Measurements from ENCODE around the gene STRN4. TPM values are rescaled to one million over a fixed set of nuclear protein-coding genes. Genes with fewer than 3 reads are reported as not detected.

The STRN4 gene
- polyA plus RNA-seq, 1 donor from 2014 or later = 153 TPM

DNA sequence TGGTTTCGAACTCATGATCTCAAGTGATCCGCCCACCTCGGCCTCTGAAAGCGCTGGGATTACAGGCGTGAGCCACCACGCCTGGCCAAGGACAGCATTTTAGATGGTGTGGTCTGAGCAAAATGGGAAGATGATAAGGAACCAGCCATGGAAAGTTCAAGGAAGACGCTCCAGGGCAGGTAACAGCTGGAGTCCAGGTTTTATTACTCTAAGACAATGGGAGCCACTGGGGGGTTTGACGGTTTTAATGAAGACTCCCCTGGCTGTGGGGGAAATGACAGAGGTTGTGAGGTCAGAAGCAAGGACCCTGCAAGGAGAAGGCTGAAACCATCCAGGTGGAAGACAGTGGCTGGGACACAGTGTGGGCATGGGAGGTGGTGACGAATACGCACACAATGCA, 50.2 kb downstream of the STRN4 start:
- Histone ChIP-seq H3K27ac (ENCODE audit: low read length) (no peak overlapping the region), H3K4me2 (ENCODE audit: low read length) (no peak overlapping the region), H2AFZ (ENCODE audit: low read depth, low read length) (no peak overlapping the region), H3K4me3 (ENCODE audit: low read length) (no peak overlapping the region), H4K20me1 (ENCODE audit: insufficient read depth) (no peaks in the 10 kb centered on the region), H3K36me3 (ENCODE audit: insufficient read depth, low read length) (peaks cover 4% of the 10 kb centered on the region), H3F3A (ENCODE audit: insufficient read depth, low read length, poor library complexity, severe bottlenecking) (no peaks in the 10 kb centered on the region), H3K27me3 (ENCODE audit: insufficient read depth, low read depth, low read length) (no peaks in the 10 kb centered on the region), H3K9me3 (ENCODE audit: low read length) (no peaks in the 10 kb centered on the region), H3K9me2 (ENCODE audit: insufficient read depth, low read length) (no peaks in the 10 kb centered on the region), H3K9ac (ENCODE audit: low read length) (no peak overlapping the region), H3K79me2 (replicated peaks; ENCODE audit: insufficient read depth, low read length) (no peaks in the 10 kb centered on the region)
- no peak for TF ChIP-seq EZH2 (IDR thresholded peaks at IDR 0.05; ENCODE audit: borderline replicate concordance, insufficient read depth, low read length, poor library complexity, severe bottlenecking)
- TF ChIP-seq, protein P1, sequence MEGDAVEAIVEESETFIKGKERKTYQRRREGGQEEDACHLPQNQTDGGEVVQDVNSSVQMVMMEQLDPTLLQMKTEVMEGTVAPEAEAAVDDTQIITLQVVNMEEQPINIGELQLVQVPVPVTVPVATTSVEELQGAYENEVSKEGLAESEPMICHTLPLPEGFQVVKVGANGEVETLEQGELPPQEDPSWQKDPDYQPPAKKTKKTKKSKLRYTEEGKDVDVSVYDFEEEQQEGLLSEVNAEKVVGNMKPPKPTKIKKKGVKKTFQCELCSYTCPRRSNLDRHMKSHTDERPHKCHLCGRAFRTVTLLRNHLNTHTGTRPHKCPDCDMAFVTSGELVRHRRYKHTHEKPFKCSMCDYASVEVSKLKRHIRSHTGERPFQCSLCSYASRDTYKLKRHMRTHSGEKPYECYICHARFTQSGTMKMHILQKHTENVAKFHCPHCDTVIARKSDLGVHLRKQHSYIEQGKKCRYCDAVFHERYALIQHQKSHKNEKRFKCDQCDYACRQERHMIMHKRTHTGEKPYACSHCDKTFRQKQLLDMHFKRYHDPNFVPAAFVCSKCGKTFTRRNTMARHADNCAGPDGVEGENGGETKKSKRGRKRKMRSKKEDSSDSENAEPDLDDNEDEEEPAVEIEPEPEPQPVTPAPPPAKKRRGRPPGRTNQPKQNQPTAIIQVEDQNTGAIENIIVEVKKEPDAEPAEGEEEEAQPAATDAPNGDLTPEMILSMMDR (IDR thresholded peaks at IDR 0.05; ENCODE audit: poor library complexity, severe bottlenecking) = no peak
- TF ChIP-seq MXI1 (conservative IDR thresholded peaks at IDR 0.05; ENCODE audit: poor library complexity, severe bottlenecking) = no peak
- TF ChIP-seq, protein P2, sequence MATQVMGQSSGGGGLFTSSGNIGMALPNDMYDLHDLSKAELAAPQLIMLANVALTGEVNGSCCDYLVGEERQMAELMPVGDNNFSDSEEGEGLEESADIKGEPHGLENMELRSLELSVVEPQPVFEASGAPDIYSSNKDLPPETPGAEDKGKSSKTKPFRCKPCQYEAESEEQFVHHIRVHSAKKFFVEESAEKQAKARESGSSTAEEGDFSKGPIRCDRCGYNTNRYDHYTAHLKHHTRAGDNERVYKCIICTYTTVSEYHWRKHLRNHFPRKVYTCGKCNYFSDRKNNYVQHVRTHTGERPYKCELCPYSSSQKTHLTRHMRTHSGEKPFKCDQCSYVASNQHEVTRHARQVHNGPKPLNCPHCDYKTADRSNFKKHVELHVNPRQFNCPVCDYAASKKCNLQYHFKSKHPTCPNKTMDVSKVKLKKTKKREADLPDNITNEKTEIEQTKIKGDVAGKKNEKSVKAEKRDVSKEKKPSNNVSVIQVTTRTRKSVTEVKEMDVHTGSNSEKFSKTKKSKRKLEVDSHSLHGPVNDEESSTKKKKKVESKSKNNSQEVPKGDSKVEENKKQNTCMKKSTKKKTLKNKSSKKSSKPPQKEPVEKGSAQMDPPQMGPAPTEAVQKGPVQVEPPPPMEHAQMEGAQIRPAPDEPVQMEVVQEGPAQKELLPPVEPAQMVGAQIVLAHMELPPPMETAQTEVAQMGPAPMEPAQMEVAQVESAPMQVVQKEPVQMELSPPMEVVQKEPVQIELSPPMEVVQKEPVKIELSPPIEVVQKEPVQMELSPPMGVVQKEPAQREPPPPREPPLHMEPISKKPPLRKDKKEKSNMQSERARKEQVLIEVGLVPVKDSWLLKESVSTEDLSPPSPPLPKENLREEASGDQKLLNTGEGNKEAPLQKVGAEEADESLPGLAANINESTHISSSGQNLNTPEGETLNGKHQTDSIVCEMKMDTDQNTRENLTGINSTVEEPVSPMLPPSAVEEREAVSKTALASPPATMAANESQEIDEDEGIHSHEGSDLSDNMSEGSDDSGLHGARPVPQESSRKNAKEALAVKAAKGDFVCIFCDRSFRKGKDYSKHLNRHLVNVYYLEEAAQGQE (IDR thresholded peaks at IDR 0.05; ENCODE audit: borderline replicate concordance) = no peak
- TF ChIP-seq TAF1 (IDR thresholded peaks at IDR 0.05; ENCODE audit: low read depth) = no peak
- TF ChIP-seq SMC3 (conservative IDR thresholded peaks at IDR 0.05; ENCODE audit: poor library complexity) = no peak
- TF ChIP-seq EP300 (conservative IDR thresholded peaks at IDR 0.05; ENCODE audit: poor library complexity, severe bottlenecking) = no peak
- TF ChIP-seq RAD21 (conservative IDR thresholded peaks at IDR 0.05) = no peak
- TF ChIP-seq POLR2AphosphoS5 (IDR thresholded peaks at IDR 0.05) = no peak

DNA sequence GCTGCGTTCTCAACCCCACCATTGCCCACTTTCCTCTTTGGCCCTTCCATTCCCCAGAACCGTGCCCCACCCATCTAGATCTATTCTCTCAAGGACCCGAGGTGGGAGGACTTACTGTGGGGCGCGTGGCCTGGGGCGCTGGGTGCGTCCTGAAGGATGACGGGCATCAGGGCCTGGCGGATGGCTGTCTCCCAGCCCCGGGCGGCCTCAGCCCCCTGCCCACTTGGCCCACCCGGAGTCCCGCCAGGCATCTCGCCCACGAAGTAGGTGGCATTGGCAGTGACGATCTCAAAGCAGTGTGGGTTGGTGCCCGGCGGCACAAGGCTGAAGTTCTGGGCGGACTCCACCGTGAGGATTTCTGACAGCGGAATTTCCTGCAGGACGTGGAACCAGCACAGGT, 52.5 kb downstream of the STRN4 start:
- Histone ChIP-seq H3K9me3 (ENCODE audit: low read length) (no peaks in the 10 kb centered on the region), H4K20me1 (ENCODE audit: insufficient read depth) (no peaks in the 10 kb centered on the region), H2AFZ (ENCODE audit: low read depth, low read length) (no peak overlapping the region), H3K9me2 (ENCODE audit: insufficient read depth, low read length) (no peaks in the 10 kb centered on the region), H3K4me2 (ENCODE audit: low read length) (no peak overlapping the region), H3K4me3 (ENCODE audit: low read length) (no peak overlapping the region), H3K9ac (ENCODE audit: low read length) (no peak overlapping the region), H3F3A (ENCODE audit: insufficient read depth, low read length, poor library complexity, severe bottlenecking) (no peaks in the 10 kb centered on the region), H3K79me2 (replicated peaks; ENCODE audit: insufficient read depth, low read length) (no peaks in the 10 kb centered on the region), H3K36me3 (ENCODE audit: insufficient read depth, low read length) (peaks cover 4% of the 10 kb centered on the region), H3K27ac (ENCODE audit: low read length) (no peak overlapping the region), H3K27me3 (ENCODE audit: insufficient read depth, low read depth, low read length) (no peaks in the 10 kb centered on the region)
- no peak for TF ChIP-seq MXI1 (conservative IDR thresholded peaks at IDR 0.05; ENCODE audit: poor library complexity, severe bottlenecking)

All from neural cell (in vitro differentiated cells).